ENCODE data around the gene NAT10. TPM values are rescaled to one million over a fixed set of nuclear protein-coding genes. Genes with fewer than 3 reads are reported as not detected.

Gene NAT10
- polyA plus RNA-seq, 1 donor, result 61.6 TPM

GRCh38 chr11:34104680-34105078, 750 bp upstream of the NAT10 start:
- DNase-seq, result peak; percentile 1

GRCh38 chr11:34105957-34106504, 602 bp downstream of the NAT10 start:
- peak; percentile 4 for DNase-seq

GRCh38 chr11:34111722-34112270, 6.4 kb downstream of the NAT10 start:
- DNase-seq, result no peak

- no peak for DNase-seq
These were observed 8.6 kb downstream of the NAT10 start for GRCh38 chr11:34114014-34114413.

- no peak for DNase-seq
These were observed 9.0 kb downstream of the NAT10 start for GRCh38 chr11:34114471-34114870.

- no peak for DNase-seq
These were observed 15.2 kb downstream of the NAT10 start for GRCh38 chr11:34120651-34121050.

- DNase-seq, result no peak
These were observed 19.6 kb downstream of the NAT10 start for GRCh38 chr11:34124885-34125668.

- no peak for DNase-seq
These were observed 21.8 kb downstream of the NAT10 start for GRCh38 chr11:34126959-34127848.

- DNase-seq, result no peak
These were observed 23.4 kb downstream of the NAT10 start for GRCh38 chr11:34128824-34129223.

GRCh38 chr11:34132261-34132965, 27.0 kb downstream of the NAT10 start:
- no peak for DNase-seq

GRCh38 chr11:34134765-34135164, 29.3 kb downstream of the NAT10 start:
- DNase-seq, result no peak

- DNase-seq, result no peak
These were observed 30.0 kb downstream of the NAT10 start for GRCh38 chr11:34135439-34135838.

- no peak for DNase-seq
These were observed 31.0 kb downstream of the NAT10 start for GRCh38 chr11:34136420-34136819.

- DNase-seq, result no peak
These were observed 33.9 kb downstream of the NAT10 start for GRCh38 chr11:34139346-34139745.

- no peak for DNase-seq
These were observed 34.7 kb downstream of the NAT10 start for GRCh38 chr11:34140149-34140548.

GRCh38 chr11:34143048-34143447, 37.6 kb downstream of the NAT10 start:
- DNase-seq, result no peak

GRCh38 chr11:34145073-34145472, 39.6 kb downstream of the NAT10 start:
- DNase-seq, result no peak

GRCh38 chr11:34145847-34146381, 40.5 kb downstream of the NAT10 start:
- DNase-seq, result no peak

GRCh38 chr11:34146411-34146810, 41.0 kb downstream of the NAT10 start:
- DNase-seq, result no peak

GRCh38 chr11:34146866-34147265, 41.4 kb downstream of the NAT10 start:
- no peak for DNase-seq

- DNase-seq, result no peak
These were observed 42.2 kb downstream of the NAT10 start for GRCh38 chr11:34147581-34147980.

Data from left kidney (tissue), 2 donors.